IMR-90 (cell line): ENCODE results near the gene CHST5.

Experiments
- BHLHE40 ChIP-seq: fragments of 150-350 bp; IDR thresholded peaks from 2 replicates; pipeline ENCODE4 v1.6.1; 2016; ENCODE audit warnings: mild to moderate bottlenecking, low read depth, low read length
- CEBPB ChIP-seq: IDR thresholded peaks from 2 replicates; pipeline ENCODE4 v1.6.1; 2012; ENCODE audit warnings: low read depth, low read length, improper control_type of control experiment
- CHD1 ChIP-seq: IDR thresholded peaks from 2 replicates; pipeline ENCODE4 v1.6.1; 2012; ENCODE audit warnings: low read depth, low read length, improper control_type of control experiment
- FOS ChIP-seq: fragments of 150-350 bp; IDR thresholded peaks from 2 replicates; pipeline ENCODE4 v1.6.1; 2016; ENCODE audit warnings: low read depth, low read length
- MAFK ChIP-seq: IDR thresholded peaks from 2 replicates; pipeline ENCODE4 v1.6.1; 2012; ENCODE audit warnings: low read depth, low read length, improper control_type of control experiment
- MAZ ChIP-seq: IDR thresholded peaks from 2 replicates; pipeline ENCODE4 v1.6.1; 2012; ENCODE audit warnings: low read depth, mild to moderate bottlenecking, low read length, improper control_type of control experiment, moderate library complexity, borderline replicate concordance
- NFE2L2 ChIP-seq: fragments of 150-350 bp; IDR thresholded peaks from 2 replicates; pipeline ENCODE4 v1.6.1; 2016; ENCODE audit warnings: low read depth, mild to moderate bottlenecking, low read length
- POLR2A ChIP-seq: IDR thresholded peaks from 2 replicates; pipeline ENCODE4 v1.6.1; 2012; ENCODE audit warnings: mild to moderate bottlenecking, low read depth, low read length
- RAD21 ChIP-seq: IDR thresholded peaks from 2 replicates; pipeline ENCODE4 v1.6.1; 2012; ENCODE audit warnings: low read length, improper control_type of control experiment
- RCOR1 ChIP-seq: IDR thresholded peaks from 2 replicates; pipeline ENCODE4 v1.6.1; 2012; ENCODE audit warnings: mild to moderate bottlenecking, low read length, improper control_type of control experiment; ENCODE audit not compliant: insufficient replicate concordance
- RFX5 ChIP-seq: IDR thresholded peaks from 2 replicates; pipeline ENCODE4 v1.8.0; 2012; ENCODE audit warnings: low read depth, mild to moderate bottlenecking, low read length, moderate library complexity
- SMC3 ChIP-seq: fragments of 150-350 bp; IDR thresholded peaks from 2 replicates; pipeline ENCODE4 v1.6.1; 2016; ENCODE audit warnings: low read depth, mild to moderate bottlenecking, antibody characterized with exemption, low read length, moderate library complexity
- TF ChIP-seq, protein P1 (sequence below): conservative IDR thresholded peaks from 2 replicates; pipeline ENCODE4 v1.5.1; 2012; ENCODE audit warnings: mild to moderate bottlenecking, low read depth, low read length, improper control_type of control experiment
- TF ChIP-seq, protein P2 (sequence below): fragments of 150-350 bp; IDR thresholded peaks from 2 replicates; pipeline ENCODE4 v1.6.1; 2017; ENCODE audit warnings: mild to moderate bottlenecking, antibody characterized with exemption, low read length, low read depth

DNA sequence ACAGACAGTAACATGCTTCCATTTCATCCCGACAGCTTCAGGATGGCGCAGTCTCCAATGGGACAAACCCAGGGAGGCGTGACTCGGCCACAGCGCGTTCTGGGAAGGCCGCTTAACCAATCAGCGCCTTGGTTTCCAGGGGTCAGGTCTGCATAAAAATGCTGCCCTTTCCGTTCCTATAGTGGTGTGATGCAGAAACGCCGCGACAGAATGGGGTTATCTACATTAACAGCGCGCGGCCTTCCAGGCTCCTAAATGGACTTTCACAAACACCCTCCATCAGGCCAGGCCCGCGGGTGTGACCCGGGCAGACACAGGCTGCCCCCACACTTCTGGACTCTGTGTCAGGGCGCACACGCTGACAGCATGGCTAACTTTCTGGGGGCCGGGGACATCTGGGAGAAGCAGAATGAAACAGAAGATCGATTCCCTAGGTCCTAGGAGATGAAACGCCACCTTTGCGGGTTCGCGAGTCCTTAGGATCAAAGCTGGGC is 19.4 kb upstream of the CHST5 start:
- TF ChIP-seq, protein P1, sequence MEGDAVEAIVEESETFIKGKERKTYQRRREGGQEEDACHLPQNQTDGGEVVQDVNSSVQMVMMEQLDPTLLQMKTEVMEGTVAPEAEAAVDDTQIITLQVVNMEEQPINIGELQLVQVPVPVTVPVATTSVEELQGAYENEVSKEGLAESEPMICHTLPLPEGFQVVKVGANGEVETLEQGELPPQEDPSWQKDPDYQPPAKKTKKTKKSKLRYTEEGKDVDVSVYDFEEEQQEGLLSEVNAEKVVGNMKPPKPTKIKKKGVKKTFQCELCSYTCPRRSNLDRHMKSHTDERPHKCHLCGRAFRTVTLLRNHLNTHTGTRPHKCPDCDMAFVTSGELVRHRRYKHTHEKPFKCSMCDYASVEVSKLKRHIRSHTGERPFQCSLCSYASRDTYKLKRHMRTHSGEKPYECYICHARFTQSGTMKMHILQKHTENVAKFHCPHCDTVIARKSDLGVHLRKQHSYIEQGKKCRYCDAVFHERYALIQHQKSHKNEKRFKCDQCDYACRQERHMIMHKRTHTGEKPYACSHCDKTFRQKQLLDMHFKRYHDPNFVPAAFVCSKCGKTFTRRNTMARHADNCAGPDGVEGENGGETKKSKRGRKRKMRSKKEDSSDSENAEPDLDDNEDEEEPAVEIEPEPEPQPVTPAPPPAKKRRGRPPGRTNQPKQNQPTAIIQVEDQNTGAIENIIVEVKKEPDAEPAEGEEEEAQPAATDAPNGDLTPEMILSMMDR: no peak
- TF ChIP-seq POLR2A: 0 out of 2 replicates have a peak, but pooled peaks have one; percentile 46
- no peak for TF ChIP-seq CHD1
- no peak; the same call in 1 of the 2 replicates for TF ChIP-seq MAZ
- TF ChIP-seq, protein P2, sequence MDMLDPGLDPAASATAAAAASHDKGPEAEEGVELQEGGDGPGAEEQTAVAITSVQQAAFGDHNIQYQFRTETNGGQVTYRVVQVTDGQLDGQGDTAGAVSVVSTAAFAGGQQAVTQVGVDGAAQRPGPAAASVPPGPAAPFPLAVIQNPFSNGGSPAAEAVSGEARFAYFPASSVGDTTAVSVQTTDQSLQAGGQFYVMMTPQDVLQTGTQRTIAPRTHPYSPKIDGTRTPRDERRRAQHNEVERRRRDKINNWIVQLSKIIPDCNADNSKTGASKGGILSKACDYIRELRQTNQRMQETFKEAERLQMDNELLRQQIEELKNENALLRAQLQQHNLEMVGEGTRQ: no peak
- no peak for TF ChIP-seq SMC3
- TF ChIP-seq FOS: no peak
- TF ChIP-seq MAFK: no peak
- no peak for TF ChIP-seq CEBPB
- TF ChIP-seq RCOR1: no peak
- TF ChIP-seq BHLHE40: no peak
- TF ChIP-seq RFX5: no peak
- no peak for TF ChIP-seq RAD21
- TF ChIP-seq NFE2L2: no peak
